Measurements from ENCODE around the gene SKOR1.

GRCh38 chr15:67855842-67856241 is 30.5 kb downstream of the SKOR1 start:
- no peak for TF ChIP-seq CTCF (IDR thresholded peaks at IDR 0.05)
- TF ChIP-seq POLR2A (IDR thresholded peaks at IDR 0.05), result no peak
